ENCODE measurements around the gene ARHGEF37. TPM values are rescaled to one million over a fixed set of nuclear protein-coding genes. Genes with fewer than 3 reads are reported as not detected.
A peak's percentile ranks its signal among the peaks of the same experiment; 100 is the strongest.

The ARHGEF37 gene
- total RNA-seq, 1 experiment from 2014 or later: 0.70 TPM

DNA sequence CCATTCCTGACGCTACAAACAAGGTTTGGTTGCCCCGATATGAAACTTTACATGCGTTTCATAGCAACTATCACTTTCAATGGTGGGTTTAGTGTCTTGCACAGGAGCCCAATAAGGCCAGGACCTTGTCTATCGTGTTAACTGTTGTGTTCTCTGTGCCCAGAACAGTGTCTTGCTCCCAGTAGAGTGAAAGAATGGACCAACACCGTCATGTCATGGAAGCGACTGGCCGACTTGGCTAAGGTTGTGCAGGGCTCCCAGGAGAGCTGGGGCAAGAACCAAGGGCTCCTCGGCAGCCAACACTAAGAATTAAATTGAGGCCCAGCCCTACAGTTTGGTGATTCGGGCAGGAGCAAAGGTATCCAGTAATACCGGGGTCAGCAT is 498 bp upstream of the ARHGEF37 start:
- DNase-seq: no peak
- ChIA-PET POLR2A (no interaction called here), CTCF (interaction anchor here (1.2 kb wide), 1 partner anchor 38 kb away, joined by 4 read pairs; no protein-coding TSS in a partner anchor)
- no peak overlapping the region for H3K27ac Mint-ChIP-seq (ENCODE audit: unreplicated experiment)
- TF ChIP-seq, protein P1, sequence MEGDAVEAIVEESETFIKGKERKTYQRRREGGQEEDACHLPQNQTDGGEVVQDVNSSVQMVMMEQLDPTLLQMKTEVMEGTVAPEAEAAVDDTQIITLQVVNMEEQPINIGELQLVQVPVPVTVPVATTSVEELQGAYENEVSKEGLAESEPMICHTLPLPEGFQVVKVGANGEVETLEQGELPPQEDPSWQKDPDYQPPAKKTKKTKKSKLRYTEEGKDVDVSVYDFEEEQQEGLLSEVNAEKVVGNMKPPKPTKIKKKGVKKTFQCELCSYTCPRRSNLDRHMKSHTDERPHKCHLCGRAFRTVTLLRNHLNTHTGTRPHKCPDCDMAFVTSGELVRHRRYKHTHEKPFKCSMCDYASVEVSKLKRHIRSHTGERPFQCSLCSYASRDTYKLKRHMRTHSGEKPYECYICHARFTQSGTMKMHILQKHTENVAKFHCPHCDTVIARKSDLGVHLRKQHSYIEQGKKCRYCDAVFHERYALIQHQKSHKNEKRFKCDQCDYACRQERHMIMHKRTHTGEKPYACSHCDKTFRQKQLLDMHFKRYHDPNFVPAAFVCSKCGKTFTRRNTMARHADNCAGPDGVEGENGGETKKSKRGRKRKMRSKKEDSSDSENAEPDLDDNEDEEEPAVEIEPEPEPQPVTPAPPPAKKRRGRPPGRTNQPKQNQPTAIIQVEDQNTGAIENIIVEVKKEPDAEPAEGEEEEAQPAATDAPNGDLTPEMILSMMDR (IDR thresholded peaks at IDR 0.05; ENCODE audit: insufficient read depth in 1 of 2, low read depth in 1 of 2, low read length in 1 of 2, severe bottlenecking in 1 of 2, unreplicated experiment in 1 of 2): no peak
- H3K4me1 ChIP-seq: no peaks in the 10 kb centered on the region
- H3K4me1 Mint-ChIP-seq (ENCODE audit: low read depth, unreplicated experiment): no peaks in the 10 kb centered on the region
- no peaks in the 10 kb centered on the region for H3K36me3 ChIP-seq (ENCODE audit: control insufficient read depth, insufficient read depth, low read length)
- H3K4me3 Mint-ChIP-seq (ENCODE audit: unreplicated experiment): peak overlapping the region; percentile 66
- H3K9me3 Mint-ChIP-seq (ENCODE audit: unreplicated experiment): no peaks in the 10 kb centered on the region
- H3K4me3 ChIP-seq (ENCODE audit: low read depth, low read length): peak overlapping the region; percentile 34
- BruUV-seq (replicated peaks): no TSS peak
- intact Hi-C loops (cut with micrococcal nuclease; ENCODE audit: unreplicated experiment): no loop called here
- no peaks in the 10 kb centered on the region for H3K27me3 ChIP-seq (replicated peaks; ENCODE audit: control insufficient read depth, insufficient read depth, low read length)
- no peaks in the 10 kb centered on the region for H3K27me3 Mint-ChIP-seq (ENCODE audit: insufficient read depth, unreplicated experiment)
- no peaks in the 10 kb centered on the region for H3K36me3 Mint-ChIP-seq (ENCODE audit: insufficient read depth, unreplicated experiment)
- H3K9me3 ChIP-seq: no peaks in the 10 kb centered on the region

DNA sequence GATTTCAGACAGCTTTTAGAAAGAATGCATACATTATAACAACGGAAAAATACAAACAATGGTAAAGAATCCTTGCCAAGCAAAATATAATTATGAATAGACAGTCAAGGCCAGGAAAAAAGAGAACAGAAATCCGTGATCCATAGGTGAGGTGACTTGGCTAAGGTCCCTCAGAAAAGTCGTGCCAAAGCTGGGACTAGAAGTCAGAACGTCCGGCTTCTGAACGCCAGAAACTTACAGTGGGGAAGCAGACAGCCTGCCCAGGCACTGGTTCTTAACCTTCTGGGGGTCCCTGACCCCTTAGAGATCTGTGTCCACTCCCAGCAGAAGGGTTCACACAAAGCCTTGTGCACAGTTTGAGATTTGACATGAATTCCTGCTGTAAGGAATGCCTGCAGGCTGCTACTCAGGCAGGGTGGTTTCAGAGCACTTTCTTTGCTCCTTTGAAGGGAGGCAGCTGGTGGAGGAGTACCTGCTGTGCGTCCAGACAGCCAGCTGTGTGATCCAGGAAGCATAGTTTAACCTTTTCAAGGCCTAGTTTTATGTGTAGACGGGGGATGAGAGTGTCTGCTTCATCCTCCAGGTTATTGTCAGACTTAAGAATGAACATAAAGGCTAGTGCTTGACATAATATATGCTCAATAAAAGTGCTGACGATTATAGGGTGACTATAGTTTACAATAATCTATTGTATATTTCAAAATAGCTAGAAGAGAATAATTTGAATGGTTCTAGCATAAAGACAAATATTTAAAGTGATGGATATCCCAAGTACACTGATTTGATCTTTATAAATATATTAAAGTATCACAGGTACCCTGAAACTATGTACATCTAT is 852 bp downstream of the ARHGEF37 start:
- no peak for DNase-seq
- CTCF ChIA-PET: interaction anchor here (1.1 to 1.2 kb wide), 2 partner anchors 37 to 39 kb away, joined by 3 to 4 read pairs; no protein-coding TSS in a partner anchor

DNA sequence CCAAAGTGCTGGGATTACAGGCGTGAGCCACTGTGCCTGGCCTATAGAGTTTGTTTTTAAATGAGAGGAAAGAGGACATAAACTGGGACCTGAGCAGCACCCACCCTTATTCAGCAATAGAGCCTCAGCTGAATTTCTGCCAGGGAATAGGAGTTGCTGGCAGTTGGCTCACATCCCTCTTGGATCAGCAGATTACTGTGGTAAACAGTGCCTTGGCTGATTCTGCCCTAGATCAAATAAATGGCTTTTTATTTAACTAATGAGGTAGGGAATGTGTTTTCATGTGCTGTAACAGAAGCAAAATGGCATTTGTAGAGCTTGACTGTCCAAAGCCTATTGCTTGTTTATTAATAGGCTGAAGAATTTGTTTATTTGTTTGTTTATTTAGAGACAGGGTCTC is 2.1 kb downstream of the ARHGEF37 start:
- CTCF ChIA-PET: no interaction called here
- no peak overlapping the region for H3K4me3 ChIP-seq (ENCODE audit: low read depth, low read length)
- BruUV-seq (replicated peaks): no TSS peak

More for the DNA sequence above, 852 bp downstream of the ARHGEF37 start:
- Histone ChIP-seq H3K9me3 (no peaks in the 10 kb centered on the region), H3K36me3 (ENCODE audit: control insufficient read depth, insufficient read depth, low read length) (no peaks in the 10 kb centered on the region), H3K27me3 (replicated peaks; ENCODE audit: control insufficient read depth, insufficient read depth, low read length) (no peaks in the 10 kb centered on the region), H3K4me1 (peaks cover 11% of the 10 kb centered on the region), H3K4me3 (ENCODE audit: low read depth, low read length) (no peak overlapping the region)
- Mint-ChIP-seq H3K9me3 (ENCODE audit: unreplicated experiment) (no peaks in the 10 kb centered on the region), H3K27ac (ENCODE audit: unreplicated experiment) (no peak overlapping the region), H3K4me3 (ENCODE audit: unreplicated experiment) (peak overlapping the region; percentile 66), H3K27me3 (ENCODE audit: insufficient read depth, unreplicated experiment) (no peaks in the 10 kb centered on the region), H3K36me3 (ENCODE audit: insufficient read depth, unreplicated experiment) (no peaks in the 10 kb centered on the region), H3K4me1 (ENCODE audit: low read depth, unreplicated experiment) (peaks cover 8% of the 10 kb centered on the region)
- POLR2A ChIA-PET: no interaction called here
- TF ChIP-seq, protein P1 (IDR thresholded peaks at IDR 0.05; ENCODE audit: insufficient read depth in 1 of 2, low read depth in 1 of 2, low read length in 1 of 2, severe bottlenecking in 1 of 2, unreplicated experiment in 1 of 2): no peak
- intact Hi-C loops (cut with micrococcal nuclease; ENCODE audit: unreplicated experiment): no loop called here
- BruUV-seq (replicated peaks): no TSS peak

More for the DNA sequence above, 2.1 kb downstream of the ARHGEF37 start:
- Mint-ChIP-seq H3K9me3 (ENCODE audit: unreplicated experiment) (no peaks in the 10 kb centered on the region), H3K27me3 (ENCODE audit: insufficient read depth, unreplicated experiment) (no peaks in the 10 kb centered on the region), H3K36me3 (ENCODE audit: insufficient read depth, unreplicated experiment) (no peaks in the 10 kb centered on the region), H3K4me1 (ENCODE audit: low read depth, unreplicated experiment) (peaks cover 10% of the 10 kb centered on the region), H3K27ac (ENCODE audit: unreplicated experiment) (no peak overlapping the region), H3K4me3 (ENCODE audit: unreplicated experiment) (no peak overlapping the region)
- no peaks in the 10 kb centered on the region for H3K36me3 ChIP-seq (ENCODE audit: control insufficient read depth, insufficient read depth, low read length)
- intact Hi-C loops (cut with micrococcal nuclease; ENCODE audit: unreplicated experiment): no loop called here
- POLR2A ChIA-PET: no interaction called here
- no peaks in the 10 kb centered on the region for H3K27me3 ChIP-seq (replicated peaks; ENCODE audit: control insufficient read depth, insufficient read depth, low read length)
- peaks cover 11% of the 10 kb centered on the region for H3K4me1 ChIP-seq
- TF ChIP-seq, protein P1 (IDR thresholded peaks at IDR 0.05; ENCODE audit: insufficient read depth in 1 of 2, low read depth in 1 of 2, low read length in 1 of 2, severe bottlenecking in 1 of 2, unreplicated experiment in 1 of 2): no peak
- no peaks in the 10 kb centered on the region for H3K9me3 ChIP-seq
- DNase-seq: no peak

All from Caco-2 (cell line).